NK-92 treated with Interleukin-12 subunit alpha and Interleukin-12 subunit beta, amount 100 ng/mL, for 24 hours (cell line): ENCODE results near the gene COA5.

ENCODE experiments used
- DNase-seq: peaks from one replicate; lab custom pipeline; 2025; lab: John Stamatoyannopoulos, UW

The COA5 gene, protein sequence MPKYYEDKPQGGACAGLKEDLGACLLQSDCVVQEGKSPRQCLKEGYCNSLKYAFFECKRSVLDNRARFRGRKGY

DNA sequence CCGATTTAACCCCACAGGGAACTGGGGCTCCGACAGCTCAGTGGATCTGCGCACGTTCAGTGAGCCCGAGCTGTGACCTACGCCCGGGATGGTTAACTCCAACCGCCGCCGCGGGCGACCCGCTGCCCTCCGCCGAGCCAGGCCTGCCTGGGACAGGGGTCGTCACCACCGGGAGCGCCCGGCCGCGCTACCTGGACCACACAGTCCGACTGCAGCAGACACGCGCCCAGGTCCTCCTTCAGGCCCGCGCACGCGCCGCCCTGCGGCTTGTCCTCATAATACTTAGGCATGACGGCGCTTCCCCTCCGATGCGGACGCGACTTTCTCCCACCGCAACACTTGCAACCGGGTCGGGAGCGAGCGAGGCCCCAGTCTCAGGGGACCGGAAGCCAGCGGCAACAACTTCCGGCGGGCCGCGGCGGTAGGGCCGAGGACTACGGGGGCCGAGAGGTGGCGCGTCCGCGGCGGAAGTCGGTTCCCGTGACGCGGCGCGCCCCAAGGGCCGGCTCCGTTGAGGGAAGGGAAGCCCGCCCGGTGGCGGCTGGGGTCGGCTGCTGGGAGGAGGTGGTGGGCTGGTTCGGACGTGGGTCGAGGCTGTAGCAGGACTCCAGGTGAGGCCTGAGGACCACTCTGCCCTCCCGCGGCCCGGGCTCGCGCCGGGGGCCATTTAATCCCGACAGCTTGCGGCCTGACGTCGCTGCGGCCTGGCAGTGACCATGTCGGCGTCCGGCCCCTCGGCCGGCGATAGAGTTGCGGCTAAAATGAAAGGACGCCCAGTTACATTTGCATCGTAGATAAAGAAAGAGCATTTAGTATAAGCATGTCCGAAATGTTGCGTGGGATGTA is at the start of gene COA5, which contains the start of gene UNC50:
Gene COA5, minus strand, starts transcription at position 397 of the 846 bp plus-strand sequence. Its CDS starts 107 bp downstream, at position 290.
Gene UNC50, plus strand, starts transcription at position 474 of the 846 bp plus-strand sequence. CDS start 1,171 bp downstream, outside the sequence.
- DNase-seq: peak; percentile 81

DNA sequence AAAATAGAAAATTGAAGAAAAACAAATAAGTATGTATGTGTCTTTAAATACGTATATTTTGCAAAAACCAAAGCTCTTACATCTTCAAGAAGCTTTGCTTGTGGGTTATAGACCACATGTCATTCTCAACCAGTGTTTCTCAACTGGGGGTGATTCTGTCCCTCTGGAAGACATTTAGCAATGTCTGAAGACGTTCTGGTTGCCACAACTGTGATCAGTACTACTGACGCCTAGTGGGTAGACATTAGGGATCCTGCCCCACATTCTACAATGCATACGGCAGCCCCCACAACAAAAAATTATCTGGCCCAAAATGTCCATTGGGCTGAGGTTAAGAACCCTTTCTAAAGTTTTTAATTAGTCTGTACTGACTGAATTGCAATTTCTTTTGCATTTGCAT is 48.5 kb upstream of the COA5 start:
- no peak for DNase-seq

DNA sequence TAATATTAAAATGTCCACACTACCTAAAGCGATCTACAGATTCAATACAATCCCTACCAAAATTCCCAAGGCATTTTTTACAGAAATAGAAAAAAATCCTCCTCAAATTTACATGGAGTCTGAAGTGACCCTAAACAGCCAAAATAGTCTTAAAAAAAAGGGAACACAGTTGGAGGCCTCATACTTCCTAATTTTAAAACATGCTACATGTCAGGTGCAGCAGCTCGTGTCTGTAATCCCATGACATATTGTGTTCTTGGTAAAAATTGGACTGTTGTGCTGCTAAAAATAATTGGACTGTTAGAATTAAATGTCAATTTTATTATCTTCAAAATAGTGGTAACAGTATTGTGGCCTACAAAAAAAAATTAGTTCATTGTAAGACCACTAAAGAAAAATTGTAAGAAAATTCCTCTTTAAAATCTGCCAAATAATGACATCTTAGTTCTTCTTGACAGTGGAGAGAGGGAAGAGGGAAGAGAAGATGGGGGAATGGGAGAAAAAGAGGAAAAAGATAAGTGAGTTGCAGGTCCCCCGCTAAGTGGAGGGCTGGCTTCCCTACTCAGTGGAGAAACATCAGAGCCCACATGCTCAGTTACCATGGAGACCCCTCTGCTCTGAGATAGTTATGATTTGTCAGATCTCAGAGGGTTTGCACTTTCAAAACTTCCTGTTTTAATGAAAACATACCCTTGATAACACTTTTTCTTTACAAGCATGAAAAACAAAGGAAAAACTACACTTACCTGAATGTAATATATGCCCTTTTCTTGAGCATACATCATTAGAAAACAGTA is 46.6 kb upstream of the COA5 start:
- no peak for DNase-seq

DNA sequence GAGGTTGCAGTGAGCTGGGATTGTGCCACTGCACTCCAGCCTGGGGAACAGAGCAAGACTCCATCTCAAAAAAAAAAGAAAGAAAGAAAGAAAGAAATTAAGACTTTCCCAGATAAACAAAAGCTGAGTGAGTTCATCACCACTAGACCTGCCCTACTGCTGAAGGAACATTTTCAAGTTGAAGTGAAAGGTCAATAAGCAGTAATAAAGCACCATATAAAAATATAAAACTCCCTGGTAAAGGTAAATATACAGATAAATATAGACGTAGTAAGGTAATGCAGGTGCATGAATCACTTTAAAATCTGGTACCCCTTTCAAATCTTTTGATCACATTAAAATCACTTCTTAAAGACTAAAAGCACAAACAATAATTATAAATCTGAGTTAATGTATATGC is 42.7 kb upstream of the COA5 start:
- DNase-seq: no peak

DNA sequence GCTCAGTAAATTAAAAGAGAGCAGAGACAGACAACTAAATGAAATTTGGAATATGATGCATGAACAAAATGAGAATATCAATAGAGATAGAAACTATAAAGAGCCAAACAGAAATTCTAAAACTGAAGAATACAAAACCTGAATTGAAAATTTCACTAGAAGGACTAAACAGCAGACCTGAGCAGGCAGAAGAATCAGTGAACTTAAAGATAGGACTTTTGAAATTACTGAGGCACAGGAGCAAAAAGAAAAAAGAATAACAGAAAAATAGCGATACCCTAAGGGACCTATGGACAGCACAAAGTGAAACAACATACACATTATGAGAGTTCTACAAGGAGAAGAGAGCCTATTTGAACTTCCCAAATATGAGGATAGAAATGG is 41.7 kb upstream of the COA5 start:
- no peak for DNase-seq

DNA sequence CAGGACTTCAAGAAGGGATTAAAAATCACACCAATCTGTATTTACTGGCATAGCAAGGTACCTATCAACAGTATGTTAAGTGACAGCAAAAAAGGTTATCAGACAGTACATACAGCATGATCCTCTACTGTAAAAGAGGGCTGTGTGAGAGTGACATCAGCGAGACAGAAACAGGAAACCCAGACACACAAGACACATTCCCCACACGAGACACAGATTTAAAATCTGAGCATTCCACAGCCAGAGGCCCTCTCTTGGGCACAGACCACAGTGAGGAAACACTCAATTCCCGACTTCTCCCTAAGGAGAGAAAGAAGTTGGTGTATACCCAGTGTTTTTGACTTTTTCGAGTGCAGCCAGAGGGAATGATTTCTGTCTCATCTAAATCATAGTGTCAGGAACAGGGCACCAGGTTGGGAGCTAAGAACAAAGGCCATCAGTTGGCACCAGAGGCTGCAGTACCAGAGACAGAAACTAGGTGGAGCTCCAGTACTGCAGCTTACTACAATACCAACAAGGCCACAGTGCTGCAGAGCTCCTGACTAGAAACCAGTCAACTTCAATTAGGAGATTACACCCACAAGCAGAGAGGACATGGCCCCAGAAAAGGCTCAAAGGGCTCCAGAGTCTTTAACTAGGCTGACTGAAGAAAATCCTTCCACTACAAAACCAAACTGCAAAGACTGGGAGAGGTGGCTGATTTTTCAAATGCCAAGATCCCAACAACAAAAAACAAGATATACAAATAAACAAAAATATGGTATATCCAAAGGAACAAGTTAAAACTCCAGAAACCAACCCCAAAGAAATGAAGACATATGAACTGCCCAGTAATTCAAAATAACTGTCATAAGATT is 41.1 kb upstream of the COA5 start:
- DNase-seq: peak; percentile 25

DNA sequence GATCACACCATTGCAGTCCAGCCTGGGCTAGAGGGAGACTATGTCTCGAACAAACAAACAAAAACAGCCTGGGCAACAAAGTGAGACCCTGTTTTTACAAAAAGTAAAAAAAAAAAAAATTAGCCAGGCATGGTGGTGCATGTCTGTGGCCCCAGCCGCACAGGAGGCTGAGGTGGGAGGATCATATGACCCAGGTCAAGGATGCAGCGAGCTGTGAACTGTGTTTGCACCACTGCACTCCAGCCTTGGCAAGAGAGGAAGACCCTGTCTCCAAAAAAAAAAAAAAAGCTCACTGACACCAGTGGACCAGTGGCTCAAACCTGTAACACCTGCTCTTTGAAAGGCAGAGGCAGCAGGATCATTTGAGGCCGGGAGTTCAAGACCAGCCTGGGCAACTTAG is 40.1 kb upstream of the COA5 start:
- no peak for DNase-seq

DNA sequence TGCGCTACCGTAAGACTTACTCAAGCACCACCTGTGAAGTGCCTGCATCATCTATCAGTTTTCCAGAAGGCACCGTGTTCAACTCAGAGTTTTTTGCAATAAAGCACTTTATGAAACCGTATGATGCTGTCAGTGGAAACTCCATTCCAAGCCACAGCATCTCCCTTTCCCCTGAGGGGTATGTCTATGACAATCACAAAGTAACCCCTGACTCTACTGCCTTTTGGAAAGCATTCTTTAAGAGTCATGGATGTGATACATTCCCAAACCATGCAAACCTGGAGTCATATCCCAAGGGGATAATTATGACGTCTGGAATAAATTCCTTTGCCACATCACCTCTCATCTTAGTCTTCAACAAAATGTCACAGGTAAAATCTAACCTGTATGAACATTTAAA is 39.3 kb upstream of the COA5 start:
- no peak for DNase-seq

DNA sequence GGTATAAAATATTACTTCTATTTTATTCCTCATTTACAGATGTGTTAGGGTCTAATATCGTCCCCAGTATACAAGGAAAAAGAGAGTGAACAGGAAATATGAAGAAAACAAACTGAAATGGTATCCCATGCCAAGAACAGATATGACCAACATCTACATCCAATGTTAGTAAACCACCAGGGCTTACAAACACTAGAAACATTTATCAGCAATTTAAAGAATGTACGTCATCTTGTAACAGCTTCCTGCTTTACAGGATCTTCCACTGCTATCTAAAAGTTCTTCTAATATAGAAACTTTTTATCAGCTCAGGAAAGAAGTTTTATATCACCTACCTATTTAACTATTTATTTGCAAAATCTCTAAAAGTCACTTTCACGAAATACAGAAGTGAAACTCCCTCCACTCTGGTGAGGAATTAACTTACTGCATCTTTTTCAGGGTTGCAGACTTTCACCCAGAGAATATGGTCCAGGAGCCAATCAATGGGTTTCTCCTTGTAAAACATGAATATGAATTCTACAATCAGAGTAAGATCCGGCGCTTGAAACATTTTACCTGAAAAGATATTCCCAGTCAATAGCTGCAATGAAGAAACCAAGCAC is 35.3 kb upstream of the COA5 start:
- DNase-seq: no peak

DNA sequence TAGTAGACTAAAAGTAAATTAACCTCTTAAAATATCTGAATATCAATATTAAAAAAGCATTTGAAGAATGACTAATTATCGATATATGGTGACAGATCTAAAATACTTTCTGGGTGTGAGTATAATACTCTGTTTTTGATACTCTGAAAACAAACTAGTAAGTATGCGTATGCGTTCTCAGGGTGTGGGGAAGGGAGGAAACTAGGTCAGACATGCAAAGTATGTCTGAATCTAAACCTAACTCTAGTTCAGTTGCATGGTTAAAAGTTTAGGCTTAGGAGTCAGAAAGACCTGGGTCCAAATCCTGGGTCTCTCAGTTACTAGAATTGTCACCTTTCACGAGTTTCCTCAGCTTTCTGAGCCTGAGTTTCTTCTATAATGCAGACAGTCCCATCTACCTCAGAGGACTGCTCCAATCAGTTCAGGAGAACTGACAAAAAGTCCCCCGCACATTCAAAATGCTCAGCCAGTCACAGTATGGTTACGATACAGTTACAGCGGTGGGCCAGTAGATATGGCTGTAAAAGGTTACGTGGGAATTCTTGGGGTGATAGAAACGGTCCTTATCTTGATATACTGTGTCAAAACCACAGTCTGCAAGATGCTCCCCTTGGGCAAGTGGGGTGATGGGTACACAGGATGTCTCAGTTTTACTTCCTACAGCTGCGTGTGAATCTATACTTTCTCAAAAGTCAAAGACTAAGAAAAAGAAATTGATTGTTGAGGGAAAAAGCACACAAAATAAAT is 29.3 kb upstream of the COA5 start:
- no peak for DNase-seq

DNA sequence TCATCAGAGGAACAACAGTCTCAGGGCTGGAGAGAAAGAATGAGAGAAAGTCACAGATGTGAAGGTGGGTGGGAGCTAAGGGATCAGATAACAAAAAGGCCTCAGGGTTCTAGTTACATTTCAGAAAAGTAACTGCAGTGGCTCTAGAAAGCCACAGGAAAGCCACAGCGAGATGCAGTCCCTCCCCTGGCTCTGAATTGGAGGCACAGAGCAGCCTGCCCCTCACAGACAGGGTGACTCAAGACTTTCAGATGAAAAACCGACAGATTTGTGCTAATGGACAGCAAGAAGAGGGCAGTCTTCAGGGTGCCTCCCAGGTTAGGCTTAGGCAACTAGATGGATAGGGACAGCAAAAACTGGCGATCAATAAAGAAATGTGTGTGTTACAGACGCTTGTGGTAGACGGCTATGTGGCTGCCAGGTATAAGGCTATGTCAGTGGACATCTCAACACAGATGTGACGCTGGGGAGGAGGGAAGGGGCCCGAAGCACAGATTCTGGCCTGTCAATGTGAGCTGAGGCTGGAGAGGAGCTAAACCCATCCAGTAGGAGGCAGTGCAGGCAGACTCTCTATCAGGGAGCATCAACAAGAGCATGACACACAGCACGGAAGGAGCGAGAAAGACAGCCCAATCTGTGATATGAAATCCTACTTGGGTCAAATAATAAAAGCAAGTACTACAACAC is 26.2 kb upstream of the COA5 start:
- DNase-seq: peak; percentile 15

DNA sequence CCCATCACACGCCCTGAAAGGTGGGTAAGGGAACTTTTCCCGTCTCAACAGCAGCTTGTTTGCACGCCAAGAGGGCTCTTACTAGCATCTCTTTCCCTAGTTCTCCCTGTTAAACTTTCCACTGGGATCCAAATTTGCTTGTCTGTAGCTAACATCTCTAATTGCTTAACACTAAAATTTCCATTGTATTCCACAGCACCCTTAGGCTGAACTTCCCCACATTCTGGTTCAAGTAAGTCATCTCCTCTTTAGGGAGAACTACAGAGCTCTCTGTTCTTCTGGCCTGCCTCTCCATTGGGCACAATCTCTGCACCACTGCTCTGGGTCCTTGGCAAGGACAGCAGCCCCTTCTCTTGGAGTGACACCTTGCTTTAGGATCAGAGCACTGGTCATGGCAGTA is 24.0 kb upstream of the COA5 start:
- no peak for DNase-seq

DNA sequence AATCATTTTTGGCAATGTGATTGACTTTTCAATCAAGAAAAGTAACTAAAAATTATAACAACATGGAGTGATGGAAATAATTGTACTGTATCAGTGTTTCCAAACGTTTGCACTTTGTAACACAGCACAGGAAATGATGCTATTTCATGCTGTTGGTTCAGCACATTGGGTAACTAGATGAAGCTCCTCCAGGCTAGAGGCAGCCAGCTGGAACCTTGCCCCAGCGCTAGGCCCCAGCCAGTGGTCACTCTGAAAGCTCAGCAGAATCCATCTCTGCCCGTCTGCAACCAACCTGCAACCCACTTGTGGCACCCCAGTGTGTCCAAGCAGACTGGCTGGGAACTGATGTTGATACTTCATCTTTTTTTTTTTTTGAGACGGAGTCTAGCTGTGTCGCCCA is 15.3 kb upstream of the COA5 start:
- DNase-seq: no peak

DNA sequence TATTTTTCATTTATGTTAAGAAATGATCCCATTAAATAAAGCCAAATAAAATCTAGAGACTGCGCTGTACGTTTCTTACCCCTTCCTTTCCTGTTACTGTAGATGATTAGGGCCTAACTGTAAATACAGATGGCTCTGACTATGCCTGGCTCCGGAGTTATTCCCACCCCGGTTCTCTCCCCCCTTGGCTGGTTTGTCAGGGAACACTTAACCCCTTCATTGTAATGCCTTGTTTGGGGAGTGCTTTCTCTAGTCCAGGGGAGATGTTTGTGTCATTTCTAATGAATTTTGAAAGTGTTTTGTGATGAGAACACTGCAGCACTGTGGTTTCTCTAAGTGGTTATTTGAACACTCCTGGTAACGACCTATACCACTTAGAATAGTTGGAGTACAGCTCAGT is 8.8 kb upstream of the COA5 start:
- DNase-seq: no peak

DNA sequence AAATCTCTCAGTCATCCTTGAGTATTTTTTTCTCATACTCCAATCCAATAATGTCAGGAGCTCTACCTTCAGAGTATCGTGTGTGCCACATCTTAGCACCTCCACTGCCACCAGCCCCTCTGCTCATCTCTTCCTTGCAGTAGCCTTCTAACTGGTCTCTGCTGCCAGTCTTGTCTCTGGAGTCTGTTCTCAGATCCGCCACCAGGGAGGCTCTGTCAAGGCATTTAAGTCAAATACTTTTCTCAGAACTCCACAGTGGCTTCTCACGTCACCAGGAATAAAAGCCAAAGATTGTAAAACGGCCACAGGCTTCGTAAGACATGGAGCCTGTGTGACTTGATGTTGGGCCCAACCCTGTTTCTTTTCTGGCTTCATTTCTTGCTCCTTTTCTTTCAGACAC is 7.2 kb upstream of the COA5 start:
- DNase-seq: no peak

DNA sequence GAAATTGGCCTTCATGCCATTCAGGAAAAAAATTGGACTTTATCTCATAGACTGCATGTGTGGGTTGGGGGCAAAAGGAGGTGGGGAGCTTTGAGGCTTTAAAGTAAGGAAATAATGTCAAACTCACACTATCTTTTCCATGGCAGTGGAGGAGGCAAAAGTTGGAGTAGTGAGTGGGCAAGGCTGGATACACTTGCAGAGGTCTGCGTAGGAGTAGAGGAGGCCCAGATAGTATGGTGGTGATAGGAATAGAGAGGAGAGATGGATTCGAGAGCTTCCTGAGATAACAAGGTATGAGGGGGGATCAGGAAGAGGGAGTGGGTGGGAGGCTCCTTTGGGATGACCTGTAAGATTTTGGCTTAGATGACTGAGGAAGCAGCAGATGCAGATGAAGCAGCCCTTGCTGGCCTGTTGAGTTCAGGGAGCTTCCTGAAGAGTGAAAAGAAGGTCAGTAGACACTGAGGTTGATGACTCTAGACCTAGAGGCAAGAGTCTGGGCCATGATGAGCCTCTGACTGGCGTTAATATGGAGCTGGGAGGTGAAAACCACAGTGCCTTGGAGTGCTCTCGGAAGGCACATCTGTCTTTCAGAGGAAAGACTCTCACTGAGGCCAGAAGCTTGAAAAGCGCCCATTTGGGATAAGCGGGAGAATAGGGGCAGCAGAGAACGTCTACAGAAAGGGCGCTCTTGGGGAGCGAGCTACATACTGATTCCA is 5.9 kb upstream of the COA5 start:
- no peak for DNase-seq

DNA sequence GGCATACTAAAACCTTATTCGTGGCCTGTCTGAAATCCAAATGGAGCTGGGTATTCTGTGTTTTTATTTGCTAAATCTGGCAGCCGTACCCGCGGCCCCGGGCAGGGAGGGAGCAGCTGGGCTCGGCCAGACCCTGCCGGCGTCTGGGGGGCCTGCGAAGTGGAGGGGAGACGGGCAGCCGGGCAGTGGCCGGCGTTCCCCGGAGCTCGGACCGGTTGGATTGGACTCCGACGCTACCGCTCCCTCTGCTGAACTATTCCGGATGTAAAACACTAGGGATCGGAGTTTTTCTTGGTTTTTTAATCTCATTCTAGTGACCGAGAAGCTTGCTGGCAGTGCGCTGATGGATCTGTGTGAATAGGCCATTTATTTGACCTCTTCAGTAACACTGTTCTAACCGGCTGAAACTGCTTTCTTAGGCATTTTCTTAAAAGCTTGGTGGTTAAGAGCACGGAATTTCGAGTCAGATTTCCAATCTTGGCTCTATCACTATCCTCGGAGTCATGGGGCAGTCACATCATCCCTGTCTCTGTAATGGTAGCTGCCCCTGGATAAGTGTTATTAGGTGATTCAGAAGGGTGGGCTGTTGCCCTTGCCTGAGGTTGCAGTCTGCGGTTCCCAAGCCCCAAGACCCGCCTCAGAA is 771 bp upstream of the COA5 start:
- no peak for DNase-seq

DNA sequence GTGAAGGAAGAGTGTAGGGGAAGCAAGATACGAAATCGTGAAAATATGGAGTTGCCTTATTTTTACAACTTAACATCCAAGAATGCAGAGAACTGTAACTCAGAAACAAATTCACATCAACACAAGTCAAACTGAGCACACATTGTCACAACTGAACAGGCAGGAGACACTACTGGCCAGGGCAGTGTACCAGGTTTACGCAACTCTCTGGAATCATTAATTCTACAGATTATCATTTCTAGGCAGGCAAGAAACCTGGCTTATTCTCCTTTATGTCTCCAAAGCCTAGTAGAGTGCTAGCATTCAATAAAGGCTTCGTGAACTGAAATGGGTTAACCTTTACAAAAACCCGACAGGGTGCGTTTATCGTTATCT is 584 bp downstream of the COA5 start:
- DNase-seq: no peak

DNA sequence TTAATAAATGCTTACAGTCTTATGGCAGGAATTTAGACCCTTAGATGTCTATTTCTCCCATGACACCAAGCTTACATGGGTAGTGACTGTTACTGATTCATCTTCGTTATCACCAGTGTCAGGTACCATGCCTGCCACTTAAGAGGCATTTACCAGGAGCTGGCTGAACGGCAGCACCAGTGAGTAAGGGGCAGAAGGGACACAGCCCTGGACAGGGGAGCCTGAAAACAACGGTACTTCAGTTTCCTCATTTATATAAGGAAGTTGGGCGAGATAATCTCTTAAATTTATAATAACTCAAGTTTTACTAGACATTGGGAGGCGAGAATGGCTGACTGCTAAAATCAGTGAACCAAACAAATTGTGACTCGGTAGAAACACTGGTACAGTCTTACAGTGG is 1.2 kb downstream of the COA5 start:
- DNase-seq: no peak
